H1 (cell line): ENCODE data around the gene ATP6AP1.

Experiments used
- ASH2L ChIP-seq: fragments of 200-600, 300-600 bp; sonication (generic); IDR thresholded peaks from one replicate; pipeline ENCODE4 v1.7.1; 2017; ENCODE audit warnings: low read length
- ATF3 ChIP-seq: IDR thresholded peaks from 2 replicates; pipeline ENCODE4 v1.6.1; 2011; ENCODE audit warnings: low read depth, mild to moderate bottlenecking, low read length; ENCODE audit not compliant: insufficient read depth
- CEBPB ChIP-seq: IDR thresholded peaks from 2 replicates; pipeline ENCODE4 v1.6.1; 2012; ENCODE audit warnings: low read depth, low read length
- CREB1 ChIP-seq: IDR thresholded peaks from 2 replicates; pipeline ENCODE4 v1.6.1; 2012; ENCODE audit warnings: inconsistent platforms
- FOSL1 ChIP-seq: IDR thresholded peaks from 2 replicates; pipeline ENCODE4 v1.6.1; 2011; ENCODE audit warnings: mild to moderate bottlenecking, low read depth, low read length, moderate library complexity; ENCODE audit not compliant: insufficient read depth
- HDAC6 ChIP-seq: IDR thresholded peaks from one replicate; pipeline ENCODE4 v1.7.1; 2012; ENCODE audit warnings: low read depth, mild to moderate bottlenecking, inconsistent platforms, low read length, moderate library complexity
- PHF8 ChIP-seq: fragments of 200-600 bp; sonication (generic); conservative IDR thresholded peaks from 2 replicates; pipeline ENCODE4 v1.7.1; 2012; ENCODE audit warnings: low read depth, mild to moderate bottlenecking, inconsistent platforms, low read length, moderate library complexity
- POLR2AphosphoS5 ChIP-seq: IDR thresholded peaks from 2 replicates; pipeline ENCODE4 v1.6.1; 2011; ENCODE audit warnings: low read depth, low read length
- RNF2 ChIP-seq: fragments of 200-900, 300-1000 bp; sonication (generic); IDR thresholded peaks from 2 replicates; pipeline ENCODE4 v1.7.1; 2016; ENCODE audit warnings: borderline replicate concordance, low read depth, mild to moderate bottlenecking, antibody characterized with exemption, low read length; ENCODE audit not compliant: poor library complexity, severe bottlenecking; ENCODE audit errors: missing control alignments
- RXRA ChIP-seq: IDR thresholded peaks from 2 replicates; pipeline ENCODE4 v1.6.1; 2011; ENCODE audit warnings: low read depth, mild to moderate bottlenecking, low read length, moderate library complexity; ENCODE audit not compliant: insufficient read depth
- TAF1 ChIP-seq: IDR thresholded peaks from 2 replicates; pipeline ENCODE4 v1.6.1; 2011; ENCODE audit warnings: mild to moderate bottlenecking, low read depth, low read length
- TF ChIP-seq, protein P1 (sequence below), 3 experiments: IDR thresholded peaks; 1 replicate in 2 of 3; 2 replicates in 1 of 3; pipeline versions ENCODE4 v1.5.1 to v1.6.1; 2011; ENCODE audit warnings: low read length in 3 of 3, mild to moderate bottlenecking in 3 of 3, inconsistent platforms in 2 of 3, low read depth in 1 of 3, moderate library complexity in 1 of 3; ENCODE audit not compliant: insufficient read depth in 1 of 3; ENCODE audit errors: control extremely low read depth in 1 of 3

- TF ChIP-seq ASH2L (no peak), ATF3 (no peak), PHF8 (no peak), RNF2 (no peak), FOSL1 (no peak), CEBPB (no peak), TAF1 (no peak), POLR2AphosphoS5 (no peak), RXRA (no peak), HDAC6 (no peak), CREB1 (no peak)
- TF ChIP-seq, protein P1, sequence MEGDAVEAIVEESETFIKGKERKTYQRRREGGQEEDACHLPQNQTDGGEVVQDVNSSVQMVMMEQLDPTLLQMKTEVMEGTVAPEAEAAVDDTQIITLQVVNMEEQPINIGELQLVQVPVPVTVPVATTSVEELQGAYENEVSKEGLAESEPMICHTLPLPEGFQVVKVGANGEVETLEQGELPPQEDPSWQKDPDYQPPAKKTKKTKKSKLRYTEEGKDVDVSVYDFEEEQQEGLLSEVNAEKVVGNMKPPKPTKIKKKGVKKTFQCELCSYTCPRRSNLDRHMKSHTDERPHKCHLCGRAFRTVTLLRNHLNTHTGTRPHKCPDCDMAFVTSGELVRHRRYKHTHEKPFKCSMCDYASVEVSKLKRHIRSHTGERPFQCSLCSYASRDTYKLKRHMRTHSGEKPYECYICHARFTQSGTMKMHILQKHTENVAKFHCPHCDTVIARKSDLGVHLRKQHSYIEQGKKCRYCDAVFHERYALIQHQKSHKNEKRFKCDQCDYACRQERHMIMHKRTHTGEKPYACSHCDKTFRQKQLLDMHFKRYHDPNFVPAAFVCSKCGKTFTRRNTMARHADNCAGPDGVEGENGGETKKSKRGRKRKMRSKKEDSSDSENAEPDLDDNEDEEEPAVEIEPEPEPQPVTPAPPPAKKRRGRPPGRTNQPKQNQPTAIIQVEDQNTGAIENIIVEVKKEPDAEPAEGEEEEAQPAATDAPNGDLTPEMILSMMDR (IDR thresholded peaks at IDR 0.05; ENCODE audit: control extremely low read depth in 1 of 3, insufficient read depth in 1 of 3, low read depth in 1 of 3, low read length in 3 of 3), result no peak
Measured at GRCh38 chrX:154486052-154486395, 57.5 kb downstream of the ATP6AP1 start.
